Lower leg skin (tissue), 3 donors: ENCODE measurements around the gene COMMD10.

Experiments used
- POLR2A ChIP-seq, 2 donors: fragments of 450-650 bp; IDR thresholded peaks; one replicate each; pipeline ENCODE4 v1.6.1; 2016 to 2017; ENCODE audit warnings: antibody characterized with exemption in 2 of 2, mild to moderate bottlenecking in 1 of 2, moderate library complexity in 1 of 2
- TF ChIP-seq, protein P1 (sequence below), 3 donors: fragments of 450-650 bp; IDR thresholded peaks; one replicate each; pipeline ENCODE4 v1.5.1; 2016; ENCODE audit warnings: antibody characterized with exemption in 3 of 3, mild to moderate bottlenecking in 3 of 3, moderate library complexity in 2 of 3

DNA sequence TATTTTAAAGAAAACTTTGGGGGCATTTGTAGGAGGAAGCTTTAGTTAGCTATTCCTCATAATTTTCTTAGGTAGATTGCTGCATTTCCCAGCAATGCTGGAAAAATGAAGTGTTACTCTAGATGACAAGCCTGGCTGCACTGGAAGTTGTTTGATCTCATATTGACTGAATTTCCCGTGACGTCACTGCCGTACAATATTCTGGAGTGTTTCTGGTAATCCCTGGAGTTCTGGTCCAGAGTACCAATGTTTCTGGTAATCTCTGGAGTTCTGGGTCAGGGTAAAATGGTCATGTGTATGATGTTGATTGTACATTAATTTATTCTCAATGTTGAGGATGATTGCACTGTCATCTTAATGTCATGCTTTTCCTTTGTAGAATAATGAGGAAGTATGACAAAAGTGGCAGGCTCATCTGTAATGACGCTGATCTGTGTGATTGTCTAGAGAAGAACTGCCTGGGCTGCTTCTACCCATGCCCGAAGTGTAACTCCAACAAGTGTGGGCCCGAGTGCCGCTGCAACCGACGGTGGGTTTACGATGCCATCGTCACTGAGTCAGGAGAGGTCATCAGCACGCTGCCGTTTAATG, 26.4 kb upstream of the COMMD10 start:
- TF ChIP-seq, protein P1, sequence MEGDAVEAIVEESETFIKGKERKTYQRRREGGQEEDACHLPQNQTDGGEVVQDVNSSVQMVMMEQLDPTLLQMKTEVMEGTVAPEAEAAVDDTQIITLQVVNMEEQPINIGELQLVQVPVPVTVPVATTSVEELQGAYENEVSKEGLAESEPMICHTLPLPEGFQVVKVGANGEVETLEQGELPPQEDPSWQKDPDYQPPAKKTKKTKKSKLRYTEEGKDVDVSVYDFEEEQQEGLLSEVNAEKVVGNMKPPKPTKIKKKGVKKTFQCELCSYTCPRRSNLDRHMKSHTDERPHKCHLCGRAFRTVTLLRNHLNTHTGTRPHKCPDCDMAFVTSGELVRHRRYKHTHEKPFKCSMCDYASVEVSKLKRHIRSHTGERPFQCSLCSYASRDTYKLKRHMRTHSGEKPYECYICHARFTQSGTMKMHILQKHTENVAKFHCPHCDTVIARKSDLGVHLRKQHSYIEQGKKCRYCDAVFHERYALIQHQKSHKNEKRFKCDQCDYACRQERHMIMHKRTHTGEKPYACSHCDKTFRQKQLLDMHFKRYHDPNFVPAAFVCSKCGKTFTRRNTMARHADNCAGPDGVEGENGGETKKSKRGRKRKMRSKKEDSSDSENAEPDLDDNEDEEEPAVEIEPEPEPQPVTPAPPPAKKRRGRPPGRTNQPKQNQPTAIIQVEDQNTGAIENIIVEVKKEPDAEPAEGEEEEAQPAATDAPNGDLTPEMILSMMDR (IDR thresholded peaks at IDR 0.05) = no peak
- no peak for TF ChIP-seq POLR2A (IDR thresholded peaks at IDR 0.05)
